Measurements from ENCODE around the gene ZMIZ1.

The ZMIZ1 gene, protein sequence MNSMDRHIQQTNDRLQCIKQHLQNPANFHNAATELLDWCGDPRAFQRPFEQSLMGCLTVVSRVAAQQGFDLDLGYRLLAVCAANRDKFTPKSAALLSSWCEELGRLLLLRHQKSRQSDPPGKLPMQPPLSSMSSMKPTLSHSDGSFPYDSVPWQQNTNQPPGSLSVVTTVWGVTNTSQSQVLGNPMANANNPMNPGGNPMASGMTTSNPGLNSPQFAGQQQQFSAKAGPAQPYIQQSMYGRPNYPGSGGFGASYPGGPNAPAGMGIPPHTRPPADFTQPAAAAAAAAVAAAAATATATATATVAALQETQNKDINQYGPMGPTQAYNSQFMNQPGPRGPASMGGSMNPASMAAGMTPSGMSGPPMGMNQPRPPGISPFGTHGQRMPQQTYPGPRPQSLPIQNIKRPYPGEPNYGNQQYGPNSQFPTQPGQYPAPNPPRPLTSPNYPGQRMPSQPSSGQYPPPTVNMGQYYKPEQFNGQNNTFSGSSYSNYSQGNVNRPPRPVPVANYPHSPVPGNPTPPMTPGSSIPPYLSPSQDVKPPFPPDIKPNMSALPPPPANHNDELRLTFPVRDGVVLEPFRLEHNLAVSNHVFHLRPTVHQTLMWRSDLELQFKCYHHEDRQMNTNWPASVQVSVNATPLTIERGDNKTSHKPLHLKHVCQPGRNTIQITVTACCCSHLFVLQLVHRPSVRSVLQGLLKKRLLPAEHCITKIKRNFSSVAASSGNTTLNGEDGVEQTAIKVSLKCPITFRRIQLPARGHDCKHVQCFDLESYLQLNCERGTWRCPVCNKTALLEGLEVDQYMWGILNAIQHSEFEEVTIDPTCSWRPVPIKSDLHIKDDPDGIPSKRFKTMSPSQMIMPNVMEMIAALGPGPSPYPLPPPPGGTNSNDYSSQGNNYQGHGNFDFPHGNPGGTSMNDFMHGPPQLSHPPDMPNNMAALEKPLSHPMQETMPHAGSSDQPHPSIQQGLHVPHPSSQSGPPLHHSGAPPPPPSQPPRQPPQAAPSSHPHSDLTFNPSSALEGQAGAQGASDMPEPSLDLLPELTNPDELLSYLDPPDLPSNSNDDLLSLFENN

GRCh38 chr10:79068562-79069324 is at the start of gene ZMIZ1:
ZMIZ1 (plus strand) TSS chr10:79068966; CDS start chr10:79201633, 132,667 bp downstream.
- peak; percentile 79 for DNase-seq

GRCh38 chr10:79019441-79020014 is 49.2 kb upstream of the ZMIZ1 start:
- no peak for DNase-seq

- DNase-seq, result no peak
Observed at GRCh38 chr10:79020015-79020491, 48.7 kb upstream of the ZMIZ1 start.

DNA sequence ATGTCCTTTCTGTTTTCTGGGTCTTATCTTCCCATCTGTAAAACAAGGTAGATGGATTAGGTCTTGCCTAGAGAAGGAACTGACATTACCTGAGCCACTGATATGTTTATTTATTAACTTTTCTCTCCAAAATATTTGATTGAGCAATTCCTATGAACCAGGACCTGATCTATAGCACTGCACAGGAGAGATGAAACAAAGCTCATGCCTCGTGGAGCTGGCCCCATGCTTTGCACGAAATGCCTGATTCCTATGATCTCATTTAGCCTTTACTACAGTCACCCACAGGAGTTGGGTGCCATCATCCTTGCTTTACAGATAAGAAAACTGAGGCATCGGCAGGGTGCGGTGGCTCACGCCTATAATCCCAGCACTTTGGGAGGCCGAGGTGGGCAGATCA is 48.2 kb upstream of the ZMIZ1 start:
- no peak for DNase-seq

- no peak for DNase-seq
Observed at GRCh38 chr10:79021331-79021907, 47.3 kb upstream of the ZMIZ1 start.

DNA sequence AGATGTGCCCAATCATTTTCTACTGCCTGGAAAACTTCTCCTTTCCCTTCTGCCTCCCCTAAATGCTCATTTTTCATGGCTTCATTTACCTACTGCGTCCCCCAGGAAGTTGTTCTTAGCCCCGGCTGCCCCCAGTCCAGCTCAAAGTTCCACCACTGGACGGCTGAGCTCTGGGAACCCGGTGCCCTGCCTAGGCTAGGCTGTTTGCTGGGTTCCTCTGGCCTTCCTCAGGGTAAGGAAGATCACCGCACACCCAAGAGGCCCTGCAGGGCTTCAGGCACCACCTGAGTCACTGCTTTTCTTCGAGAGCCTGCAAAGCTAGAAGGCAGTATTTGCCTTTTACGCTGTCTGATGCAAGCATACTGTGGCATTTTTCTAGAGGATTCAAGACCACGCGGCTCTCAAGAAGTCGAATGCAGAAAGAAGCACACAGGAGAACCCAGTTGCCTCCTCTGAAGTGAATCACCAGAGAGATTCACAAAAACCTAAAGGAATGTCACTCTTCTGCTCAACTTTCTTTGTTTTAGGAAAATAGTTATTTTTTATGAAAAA is 46.7 kb upstream of the ZMIZ1 start:
- DNase-seq, result no peak

DNA sequence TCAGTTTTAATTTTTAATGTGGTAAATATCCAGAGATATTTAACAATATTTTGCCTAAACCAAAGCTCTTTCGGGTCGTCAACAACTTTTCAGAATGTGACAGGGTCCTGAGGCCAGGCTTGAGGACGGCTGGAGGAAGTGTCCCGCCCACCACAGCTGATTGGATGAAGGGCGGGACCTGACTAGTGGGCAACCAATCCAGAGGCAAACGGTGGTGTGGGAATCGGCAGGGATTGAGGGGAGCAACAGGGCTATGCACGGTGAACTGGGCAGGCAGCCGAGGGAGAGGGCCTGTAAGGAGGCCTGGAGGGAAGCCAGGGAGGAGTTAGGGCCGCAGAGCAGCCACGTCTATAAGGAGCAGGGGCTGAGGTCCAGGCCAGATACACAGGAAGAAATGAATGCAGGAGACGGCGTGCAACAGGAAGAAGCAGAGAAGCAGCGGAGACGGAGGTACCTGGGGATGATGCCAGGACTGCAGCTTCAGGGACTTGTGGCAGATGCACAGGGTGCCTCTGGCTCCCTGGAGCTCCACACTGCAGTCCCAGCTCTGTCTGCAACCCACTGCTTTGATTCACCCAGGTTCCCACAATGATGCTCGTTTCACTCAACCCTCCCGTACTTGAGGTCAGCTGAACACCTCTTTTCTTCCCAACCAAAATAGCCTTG is 46.1 kb upstream of the ZMIZ1 start:
- no peak for DNase-seq

- DNase-seq, result no peak
Observed at GRCh38 chr10:79023240-79024162, 45.3 kb upstream of the ZMIZ1 start.

DNA sequence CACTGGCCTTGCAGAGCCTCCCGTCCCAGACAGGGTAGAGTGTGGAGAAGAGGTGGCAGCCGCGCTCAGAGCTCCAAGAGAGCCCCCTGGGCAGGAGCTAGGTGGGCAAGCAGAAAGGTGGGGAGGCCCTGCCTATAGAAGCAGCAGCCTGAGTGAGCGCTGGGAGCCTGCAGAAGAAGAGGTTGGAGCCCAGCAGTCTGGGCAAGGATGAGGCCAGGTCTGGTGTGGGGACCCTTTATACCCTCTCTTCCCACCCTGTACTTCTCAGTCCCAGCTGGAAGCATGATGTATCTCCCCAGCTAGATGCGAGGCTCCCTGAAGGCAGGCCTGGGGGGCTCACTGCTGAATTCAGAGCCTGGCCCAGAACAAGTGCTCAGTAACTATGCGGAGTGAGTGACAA is 44.5 kb upstream of the ZMIZ1 start:
- DNase-seq, result no peak

DNA sequence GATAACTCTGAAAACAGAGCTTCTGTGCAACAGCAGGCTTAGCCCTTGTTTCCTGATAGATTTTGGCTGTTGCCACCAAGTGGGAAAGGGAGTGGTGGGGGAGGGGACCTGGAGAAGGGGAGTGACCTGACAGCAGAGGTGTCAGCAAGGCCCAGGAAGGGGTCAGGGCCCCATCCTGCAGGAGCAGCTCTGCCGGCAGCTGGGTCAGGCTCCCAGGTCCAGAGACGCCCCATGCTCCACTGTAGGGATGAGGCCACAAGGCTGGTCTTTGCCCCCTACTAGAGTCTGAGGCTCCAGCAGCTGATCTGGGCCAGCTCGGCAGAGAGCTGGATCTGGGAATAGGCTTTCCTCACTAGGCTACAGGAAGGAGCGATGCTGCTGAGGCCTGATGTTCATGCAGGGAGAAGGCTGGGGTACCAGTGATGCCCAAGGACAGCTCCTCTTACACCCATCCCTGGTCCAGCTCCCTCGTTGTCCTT is 44.0 kb upstream of the ZMIZ1 start:
- no peak for DNase-seq

DNA sequence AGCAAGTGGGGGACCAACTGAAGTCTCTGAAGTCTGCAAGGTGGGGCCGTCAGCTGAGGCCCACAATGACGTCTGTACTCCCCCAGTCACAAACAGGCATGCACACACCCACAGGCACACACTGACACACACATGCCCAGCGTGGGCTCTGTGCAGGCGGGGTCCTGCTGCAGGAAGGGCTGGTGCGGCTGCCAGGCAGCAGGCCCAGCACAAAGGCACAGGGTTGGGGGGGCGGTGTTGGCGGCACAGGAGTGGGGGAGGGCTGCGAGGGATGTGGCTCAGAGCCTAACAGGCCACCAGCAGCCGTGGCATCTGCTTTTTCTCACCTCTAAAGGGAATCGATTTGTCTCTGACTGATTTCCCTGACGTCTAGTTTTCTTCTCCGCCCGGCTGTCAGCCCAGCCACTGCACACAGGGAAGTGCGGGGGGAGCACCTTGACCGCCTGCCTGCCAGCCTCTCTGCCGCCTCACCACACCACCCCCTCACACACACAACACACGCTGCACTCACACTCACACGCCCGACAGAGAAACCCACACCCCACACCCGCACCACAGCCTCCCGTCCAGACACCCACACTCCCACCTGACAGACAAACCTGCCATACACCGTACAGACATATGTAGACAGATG is 43.5 kb upstream of the ZMIZ1 start:
- no peak for DNase-seq

DNA sequence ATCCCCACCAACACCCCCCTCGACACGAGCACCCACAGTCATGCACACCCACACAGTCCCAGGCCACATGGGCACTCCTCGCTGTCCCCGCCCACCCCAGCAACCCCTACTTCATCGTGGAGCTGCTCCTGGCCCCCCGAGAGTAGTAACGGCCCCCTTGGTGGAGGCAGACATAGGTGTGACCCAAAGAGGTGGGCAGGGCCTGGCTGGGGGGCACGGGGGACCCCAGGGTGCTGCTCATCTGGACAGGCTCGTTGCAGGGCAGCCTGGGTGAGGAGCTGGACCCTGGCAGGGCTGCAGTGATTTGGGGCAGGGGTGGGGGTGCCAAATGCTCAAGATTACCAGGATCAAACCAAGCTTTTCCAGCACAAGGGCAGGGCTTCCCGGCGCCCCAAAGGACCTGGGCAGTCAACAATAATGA is 42.4 kb upstream of the ZMIZ1 start:
- no peak for DNase-seq

DNA sequence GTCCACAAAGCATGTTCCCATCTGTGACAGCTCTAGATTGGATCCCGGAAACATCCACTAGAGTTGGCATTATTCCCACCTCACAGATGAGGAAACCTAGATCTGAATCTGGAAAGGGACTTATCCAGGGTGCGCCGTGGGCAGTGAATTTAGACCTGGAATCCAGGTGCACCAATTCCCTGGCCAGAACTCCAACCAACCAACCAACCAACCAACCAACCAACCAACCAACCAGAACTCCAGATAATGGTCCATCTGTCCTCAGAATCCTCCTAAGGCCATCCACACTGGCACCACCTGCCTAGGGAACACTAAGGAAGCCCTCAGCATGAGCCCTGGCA is 42.0 kb upstream of the ZMIZ1 start:
- DNase-seq, result no peak

DNA sequence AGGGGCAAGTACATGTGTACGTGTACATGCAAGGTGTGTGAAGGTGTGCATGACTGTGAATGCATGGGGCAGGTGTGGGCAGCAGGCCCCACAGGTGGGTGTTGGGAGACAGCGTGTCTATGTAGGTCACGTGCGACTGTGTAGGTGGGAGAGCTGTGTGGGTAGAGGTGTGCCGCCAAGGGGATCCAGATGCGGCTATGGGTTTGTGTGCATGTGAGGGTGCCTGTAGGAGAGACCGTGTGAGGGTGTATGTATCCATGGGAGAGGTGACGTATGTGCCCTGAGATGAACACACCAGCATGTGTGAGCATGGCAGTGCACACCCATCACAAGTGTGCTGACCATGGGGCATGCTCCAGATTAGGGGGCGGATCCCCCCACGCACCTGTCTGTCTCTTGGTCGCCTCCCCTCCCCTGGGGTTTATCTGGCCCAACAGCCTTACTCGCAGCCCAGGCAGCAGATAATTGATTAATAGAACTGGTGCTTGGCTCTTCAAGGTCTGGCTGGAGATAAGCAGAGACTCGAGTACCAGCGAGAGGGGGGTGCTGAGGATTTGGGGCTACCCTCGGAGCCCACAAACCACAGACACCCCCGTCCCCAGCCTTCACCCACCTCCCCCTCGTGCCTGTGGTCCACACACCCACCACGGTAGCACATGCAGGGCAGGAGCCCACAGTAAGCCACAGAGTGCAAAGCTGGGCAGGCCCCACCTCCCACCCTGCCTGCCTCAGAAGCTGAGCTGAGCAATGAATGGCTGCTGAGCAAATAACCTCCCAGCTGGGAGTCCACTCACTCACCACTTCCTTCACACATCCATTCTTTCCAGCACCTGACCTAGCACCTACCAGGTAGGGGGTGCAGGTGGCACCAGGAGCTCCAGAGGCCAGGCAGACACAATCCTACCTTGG is 41.4 kb upstream of the ZMIZ1 start:
- DNase-seq, result no peak

DNA sequence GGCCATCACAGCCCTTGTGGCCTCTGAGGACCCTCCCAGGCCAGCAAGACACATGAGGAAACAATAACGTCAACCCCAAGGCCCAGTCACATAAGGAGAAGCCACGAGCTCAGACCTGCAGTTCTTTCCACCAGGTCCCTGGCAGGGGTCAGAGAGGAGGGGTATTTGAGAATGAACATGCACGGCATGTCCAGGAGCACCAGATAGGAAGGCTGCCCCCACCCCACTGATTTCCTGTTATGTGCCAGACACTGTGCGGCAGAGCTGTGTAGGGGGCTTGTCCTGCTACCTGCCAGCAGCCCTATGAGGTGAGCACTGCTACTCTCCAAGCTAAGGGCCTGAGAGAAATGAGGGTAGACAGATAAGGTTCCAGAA is 40.7 kb upstream of the ZMIZ1 start:
- no peak for DNase-seq

DNA sequence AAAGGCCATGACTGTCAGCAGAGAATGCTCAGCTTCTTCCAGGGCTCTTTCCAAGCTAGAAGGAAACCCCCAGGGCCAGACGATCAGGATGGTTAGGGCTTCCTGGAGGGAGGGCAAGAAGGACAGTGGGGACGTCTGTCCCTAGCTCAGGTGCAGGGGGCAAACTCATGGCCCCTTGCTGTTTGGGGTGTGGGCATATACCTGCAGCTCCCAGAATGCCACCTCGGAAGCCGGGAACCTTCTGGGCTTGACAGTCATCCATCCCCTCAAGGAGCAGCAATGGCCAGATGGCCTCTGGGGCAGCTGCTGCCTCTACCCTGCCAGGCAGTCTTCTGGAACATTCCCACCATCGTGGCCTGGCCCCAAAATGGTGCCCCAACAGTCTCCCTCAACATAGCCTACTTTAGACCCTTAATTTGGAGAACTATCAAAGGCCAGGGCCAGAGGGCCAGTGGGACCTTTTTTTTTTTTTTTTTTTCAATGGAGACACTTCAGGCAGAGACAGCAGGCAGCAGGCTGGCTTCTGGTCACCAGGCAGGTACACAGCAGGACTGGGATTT is 40.2 kb upstream of the ZMIZ1 start:
- DNase-seq, result no peak

GRCh38 chr10:79029478-79030390 is 39.0 kb upstream of the ZMIZ1 start:
- DNase-seq, result no peak
